ENCODE data around the gene PICALM. TPM values are rescaled to one million over a fixed set of nuclear protein-coding genes. Genes with fewer than 3 reads are reported as not detected.

Gene PICALM
- total and polyA plus RNA-seq, 9 of the 15 experiments (the other 6 are each of a cell fraction or from before 2014, with no cell fraction given): 41.3 to 990 (median 309) TPM

GRCh38 chr11:86091566-86091965 is 22.7 kb upstream of the PICALM start:
- WGBS (ENCODE audit: insufficient coverage, low coverage, missing lambda C conversion rate): 31% methylated on average over 2 of the region's 2 CpGs
- CTCF ChIA-PET (ENCODE audit: low intra/inter-chr PET ratio): no interaction called here
- intact Hi-C loops (cut with micrococcal nuclease): no loop called here
- no peak for TF ChIP-seq RUNX1 (IDR thresholded peaks at IDR 0.05; ENCODE audit: low read depth)
- no peak for TF ChIP-seq PTRF (tag; IDR thresholded peaks at IDR 0.05)
- no peak for TF ChIP-seq GTF2E2 (tag; IDR thresholded peaks at IDR 0.05)
- TF ChIP-seq E2F5 (CRISPR knock-in tag; IDR thresholded peaks at IDR 0.05): no peak
- TF ChIP-seq GABPB2 (CRISPR knock-in tag; conservative IDR thresholded peaks at IDR 0.05): no peak
- no peak for TF ChIP-seq ATF6 (CRISPR knock-in tag; IDR thresholded peaks at IDR 0.05)
- no peak for TF ChIP-seq TSHZ1 (CRISPR knock-in tag; IDR thresholded peaks at IDR 0.05)

More at GRCh38 chr11:86091566-86091965, 22.7 kb upstream of the PICALM start:
- Histone ChIP-seq H3K27me3 (ENCODE audit: control insufficient read depth in 2 of 2, insufficient read depth in 2 of 2, low read length in 2 of 2) (no peaks in the 10 kb centered on the region), H3K9me3 (replicated peaks; ENCODE audit: control insufficient read depth, insufficient read depth, low read depth, low read length) (no peaks in the 10 kb centered on the region), H3K27ac (ENCODE audit: extremely low read depth, low read depth, low read length) (no peak overlapping the region), H3K9ac (ENCODE audit: insufficient read depth in 1 of 2, low read depth in 2 of 2, low read length in 2 of 2) (no peak overlapping the region; a peak in 1 of 4 replicates), H3K79me2 (ENCODE audit: control insufficient read depth, insufficient read depth, low read length) (no peaks in the 10 kb centered on the region), H4K20me1 (replicated peaks; ENCODE audit: control insufficient read depth, insufficient read depth, low read length) (no peaks in the 10 kb centered on the region), H2AFZ (ENCODE audit: low read depth, low read length) (peak overlapping the region; percentile 68), H3K4me1 (replicated peaks in 1 of 2; ENCODE audit: control insufficient read depth in 2 of 2, insufficient read depth in 2 of 2, low read length in 2 of 2) (peaks cover 6 to 7% of the 10 kb centered on the region in 2 experiments; a peak in 3 of 5 replicates), H3K36me3 (ENCODE audit: control insufficient read depth, insufficient read depth, low read length) (no peaks in the 10 kb centered on the region), H3K9me1 (ENCODE audit: control insufficient read depth, insufficient read depth, low read length) (no peaks in the 10 kb centered on the region), H3K4me2 (ENCODE audit: insufficient read depth, low read length) (no peak overlapping the region), H3K4me3 (no peak overlapping the region)
- no TSS peak for BruUV-seq (replicated peaks)
- ATAC-seq (peak; percentile 52), FAIRE-seq (no peak), DNase-seq (ENCODE audit: extremely low read depth in 1 of 4, low spot score in 3 of 4) (no peak)
- POLR2A ChIA-PET: interaction anchor here (0.9 to 2.3 kb wide), 4 partner anchors 12 to 38 kb away, joined by 3 to 6 read pairs (median 3); partner anchors contain the start of gene PICALM
- in situ Hi-C loops (cut with MboI): no loop called here

All from K562 (cell line).